Prostate gland (tissue), 2 donors: ENCODE measurements around the gene ACP4.

Experiments
- POLR2A ChIP-seq: fragments of 450-650 bp; IDR thresholded peaks from one replicate; pipeline ENCODE4 v1.6.1; 2016; ENCODE audit warnings: antibody characterized with exemption, mild to moderate bottlenecking
- POLR2AphosphoS5 ChIP-seq: sonication (generic); formaldehyde crosslinking; IDR thresholded peaks from one replicate; pipeline ENCODE4 v1.6.1; 2017; ENCODE audit warnings: antibody characterized with exemption
- TF ChIP-seq, protein P1 (sequence below), 4 experiments: fragments of 200-600 bp in 2 of 4; fragments of 450-650 bp in 2 of 4; sonication (generic) in 2 of 4; IDR thresholded peaks; 1 replicate in 3 of 4; 2 replicates in 1 of 4; pipeline ENCODE4 v1.5.1; 2016 to 2019; ENCODE audit warnings: antibody characterized with exemption in 4 of 4, mild to moderate bottlenecking in 2 of 4, moderate library complexity in 2 of 4

DNA sequence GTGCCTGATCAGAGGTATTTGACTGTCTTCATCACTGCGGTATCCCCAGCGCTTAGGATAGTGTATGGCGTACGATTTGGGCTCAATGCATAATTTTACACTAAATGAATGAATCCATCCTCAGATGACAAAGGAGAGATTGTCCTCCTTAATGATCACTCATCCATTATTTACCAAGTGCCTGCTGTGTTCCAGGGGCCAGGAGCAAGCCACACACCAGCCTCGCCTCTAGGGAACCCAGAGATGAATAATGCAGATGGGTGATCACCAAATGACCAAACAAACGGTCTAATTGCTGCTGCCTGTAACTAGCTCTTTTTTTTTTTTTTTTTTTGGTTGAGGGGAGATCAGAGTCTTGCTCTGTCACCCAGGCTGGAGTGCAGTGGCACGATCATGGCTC, 25.8 kb upstream of the ACP4 start:
- TF ChIP-seq, protein P1, sequence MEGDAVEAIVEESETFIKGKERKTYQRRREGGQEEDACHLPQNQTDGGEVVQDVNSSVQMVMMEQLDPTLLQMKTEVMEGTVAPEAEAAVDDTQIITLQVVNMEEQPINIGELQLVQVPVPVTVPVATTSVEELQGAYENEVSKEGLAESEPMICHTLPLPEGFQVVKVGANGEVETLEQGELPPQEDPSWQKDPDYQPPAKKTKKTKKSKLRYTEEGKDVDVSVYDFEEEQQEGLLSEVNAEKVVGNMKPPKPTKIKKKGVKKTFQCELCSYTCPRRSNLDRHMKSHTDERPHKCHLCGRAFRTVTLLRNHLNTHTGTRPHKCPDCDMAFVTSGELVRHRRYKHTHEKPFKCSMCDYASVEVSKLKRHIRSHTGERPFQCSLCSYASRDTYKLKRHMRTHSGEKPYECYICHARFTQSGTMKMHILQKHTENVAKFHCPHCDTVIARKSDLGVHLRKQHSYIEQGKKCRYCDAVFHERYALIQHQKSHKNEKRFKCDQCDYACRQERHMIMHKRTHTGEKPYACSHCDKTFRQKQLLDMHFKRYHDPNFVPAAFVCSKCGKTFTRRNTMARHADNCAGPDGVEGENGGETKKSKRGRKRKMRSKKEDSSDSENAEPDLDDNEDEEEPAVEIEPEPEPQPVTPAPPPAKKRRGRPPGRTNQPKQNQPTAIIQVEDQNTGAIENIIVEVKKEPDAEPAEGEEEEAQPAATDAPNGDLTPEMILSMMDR (IDR thresholded peaks at IDR 0.05): no peak
- TF ChIP-seq POLR2AphosphoS5 (no peak), POLR2A (no peak)
